Measurements from ENCODE around the gene ATP5PO.

DNA sequence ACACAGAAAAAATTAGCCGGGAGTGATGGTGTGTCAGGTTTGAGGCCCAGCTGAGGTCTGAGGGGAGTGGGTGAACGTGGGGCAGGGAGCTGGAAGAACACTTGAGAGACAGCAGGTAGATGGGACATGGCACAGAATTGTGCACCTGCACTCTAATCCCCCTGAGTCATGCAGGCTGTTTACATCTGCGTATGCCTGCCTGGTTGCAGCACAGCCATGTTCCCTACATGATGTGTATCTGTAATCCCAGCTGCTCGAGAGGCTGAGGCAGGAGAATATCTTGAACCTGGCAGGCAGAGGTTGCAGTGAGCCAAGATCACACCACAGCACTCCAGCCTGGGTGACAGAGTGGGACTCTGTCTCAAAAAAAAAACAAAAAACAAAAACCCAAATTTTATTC is 44.8 kb downstream of the ATP5PO start:
- TF ChIP-seq ZFP30 (CRISPR knock-in tag; IDR thresholded peaks at IDR 0.05) (no peak), ISL1 (CRISPR knock-in tag; IDR thresholded peaks at IDR 0.05) (no peak), RARB (CRISPR knock-in tag; IDR thresholded peaks at IDR 0.05) (no peak), CSDC2 (CRISPR knock-in tag; IDR thresholded peaks at IDR 0.05) (no peak), ESRRG (CRISPR knock-in tag; IDR thresholded peaks at IDR 0.05) (no peak), TCF4 (CRISPR knock-in tag; IDR thresholded peaks at IDR 0.05; ENCODE audit: borderline replicate concordance) (no peak), GLIS3 (CRISPR knock-in tag; IDR thresholded peaks at IDR 0.05) (no peak), ARNTL (CRISPR knock-in tag; IDR thresholded peaks at IDR 0.05; ENCODE audit: borderline replicate concordance, low read depth) (no peak), ZFP3 (CRISPR knock-in tag; IDR thresholded peaks at IDR 0.05) (no peak)
- TF ChIP-seq, protein P1, sequence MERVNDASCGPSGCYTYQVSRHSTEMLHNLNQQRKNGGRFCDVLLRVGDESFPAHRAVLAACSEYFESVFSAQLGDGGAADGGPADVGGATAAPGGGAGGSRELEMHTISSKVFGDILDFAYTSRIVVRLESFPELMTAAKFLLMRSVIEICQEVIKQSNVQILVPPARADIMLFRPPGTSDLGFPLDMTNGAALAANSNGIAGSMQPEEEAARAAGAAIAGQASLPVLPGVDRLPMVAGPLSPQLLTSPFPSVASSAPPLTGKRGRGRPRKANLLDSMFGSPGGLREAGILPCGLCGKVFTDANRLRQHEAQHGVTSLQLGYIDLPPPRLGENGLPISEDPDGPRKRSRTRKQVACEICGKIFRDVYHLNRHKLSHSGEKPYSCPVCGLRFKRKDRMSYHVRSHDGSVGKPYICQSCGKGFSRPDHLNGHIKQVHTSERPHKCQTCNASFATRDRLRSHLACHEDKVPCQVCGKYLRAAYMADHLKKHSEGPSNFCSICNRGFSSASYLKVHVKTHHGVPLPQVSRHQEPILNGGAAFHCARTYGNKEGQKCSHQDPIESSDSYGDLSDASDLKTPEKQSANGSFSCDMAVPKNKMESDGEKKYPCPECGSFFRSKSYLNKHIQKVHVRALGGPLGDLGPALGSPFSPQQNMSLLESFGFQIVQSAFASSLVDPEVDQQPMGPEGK (CRISPR knock-in tag; IDR thresholded peaks at IDR 0.05; ENCODE audit: borderline replicate concordance) = no peak
- TF ChIP-seq, protein P2, sequence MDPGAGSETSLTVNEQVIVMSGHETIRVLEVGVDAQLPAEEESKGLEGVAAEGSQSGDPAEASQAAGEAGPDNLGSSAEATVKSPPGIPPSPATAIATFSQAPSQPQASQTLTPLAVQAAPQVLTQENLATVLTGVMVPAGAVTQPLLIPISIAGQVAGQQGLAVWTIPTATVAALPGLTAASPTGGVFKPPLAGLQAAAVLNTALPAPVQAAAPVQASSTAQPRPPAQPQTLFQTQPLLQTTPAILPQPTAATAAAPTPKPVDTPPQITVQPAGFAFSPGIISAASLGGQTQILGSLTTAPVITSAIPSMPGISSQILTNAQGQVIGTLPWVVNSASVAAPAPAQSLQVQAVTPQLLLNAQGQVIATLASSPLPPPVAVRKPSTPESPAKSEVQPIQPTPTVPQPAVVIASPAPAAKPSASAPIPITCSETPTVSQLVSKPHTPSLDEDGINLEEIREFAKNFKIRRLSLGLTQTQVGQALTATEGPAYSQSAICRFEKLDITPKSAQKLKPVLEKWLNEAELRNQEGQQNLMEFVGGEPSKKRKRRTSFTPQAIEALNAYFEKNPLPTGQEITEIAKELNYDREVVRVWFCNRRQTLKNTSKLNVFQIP (CRISPR knock-in tag; IDR thresholded peaks at IDR 0.05; ENCODE audit: borderline replicate concordance, low read depth) = no peak
- TF ChIP-seq, protein P3, sequence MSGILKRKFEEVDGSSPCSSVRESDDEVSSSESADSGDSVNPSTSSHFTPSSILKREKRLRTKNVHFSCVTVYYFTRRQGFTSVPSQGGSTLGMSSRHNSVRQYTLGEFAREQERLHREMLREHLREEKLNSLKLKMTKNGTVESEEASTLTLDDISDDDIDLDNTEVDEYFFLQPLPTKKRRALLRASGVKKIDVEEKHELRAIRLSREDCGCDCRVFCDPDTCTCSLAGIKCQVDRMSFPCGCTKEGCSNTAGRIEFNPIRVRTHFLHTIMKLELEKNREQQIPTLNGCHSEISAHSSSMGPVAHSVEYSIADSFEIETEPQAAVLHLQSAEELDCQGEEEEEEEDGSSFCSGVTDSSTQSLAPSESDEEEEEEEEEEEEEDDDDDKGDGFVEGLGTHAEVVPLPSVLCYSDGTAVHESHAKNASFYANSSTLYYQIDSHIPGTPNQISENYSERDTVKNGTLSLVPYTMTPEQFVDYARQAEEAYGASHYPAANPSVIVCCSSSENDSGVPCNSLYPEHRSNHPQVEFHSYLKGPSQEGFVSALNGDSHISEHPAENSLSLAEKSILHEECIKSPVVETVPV (CRISPR knock-in tag; IDR thresholded peaks at IDR 0.05) = no peak
- TF ChIP-seq, protein P4, sequence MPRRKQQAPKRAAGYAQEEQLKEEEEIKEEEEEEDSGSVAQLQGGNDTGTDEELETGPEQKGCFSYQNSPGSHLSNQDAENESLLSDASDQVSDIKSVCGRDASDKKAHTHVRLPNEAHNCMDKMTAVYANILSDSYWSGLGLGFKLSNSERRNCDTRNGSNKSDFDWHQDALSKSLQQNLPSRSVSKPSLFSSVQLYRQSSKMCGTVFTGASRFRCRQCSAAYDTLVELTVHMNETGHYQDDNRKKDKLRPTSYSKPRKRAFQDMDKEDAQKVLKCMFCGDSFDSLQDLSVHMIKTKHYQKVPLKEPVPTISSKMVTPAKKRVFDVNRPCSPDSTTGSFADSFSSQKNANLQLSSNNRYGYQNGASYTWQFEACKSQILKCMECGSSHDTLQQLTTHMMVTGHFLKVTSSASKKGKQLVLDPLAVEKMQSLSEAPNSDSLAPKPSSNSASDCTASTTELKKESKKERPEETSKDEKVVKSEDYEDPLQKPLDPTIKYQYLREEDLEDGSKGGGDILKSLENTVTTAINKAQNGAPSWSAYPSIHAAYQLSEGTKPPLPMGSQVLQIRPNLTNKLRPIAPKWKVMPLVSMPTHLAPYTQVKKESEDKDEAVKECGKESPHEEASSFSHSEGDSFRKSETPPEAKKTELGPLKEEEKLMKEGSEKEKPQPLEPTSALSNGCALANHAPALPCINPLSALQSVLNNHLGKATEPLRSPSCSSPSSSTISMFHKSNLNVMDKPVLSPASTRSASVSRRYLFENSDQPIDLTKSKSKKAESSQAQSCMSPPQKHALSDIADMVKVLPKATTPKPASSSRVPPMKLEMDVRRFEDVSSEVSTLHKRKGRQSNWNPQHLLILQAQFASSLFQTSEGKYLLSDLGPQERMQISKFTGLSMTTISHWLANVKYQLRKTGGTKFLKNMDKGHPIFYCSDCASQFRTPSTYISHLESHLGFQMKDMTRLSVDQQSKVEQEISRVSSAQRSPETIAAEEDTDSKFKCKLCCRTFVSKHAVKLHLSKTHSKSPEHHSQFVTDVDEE (CRISPR knock-in tag; IDR thresholded peaks at IDR 0.05) = no peak

Measured in SK-N-SH treated with all-trans-retinoic acid at 6 μM for 48 hours (cell line).